Panc1 (cell line): Measurements from ENCODE around the gene APBB1IP. TPM values are rescaled to one million over a fixed set of nuclear protein-coding genes. Genes with fewer than 3 reads are reported as not detected.

Experiments used
- ATAC-seq: fragments of 200-7000 bp; cut with Tn5 transposase; 2 replicates; pipeline ENCODE4 v1.9.1; 2020; ENCODE audit warnings: mild to moderate bottlenecking, moderate library complexity
- BruUV-seq: library from RNA; stranded (reverse); fragments of 400-500 nt; replicated peaks from 2 replicates; lab custom pipeline; 2021; lab: Mats Ljungman, UMichigan
- CTCF ChIA-PET: fragments of 300-600 bp; sonication (Branson Sonifier 250); formaldehyde crosslinking; loops from one replicate; lab custom pipeline; 2022; ENCODE audit warnings: antibody characterized with exemption; lab: Charles Lee
- POLR2A ChIA-PET: fragments of 300-600 bp; sonication (Branson Sonifier 250); formaldehyde crosslinking; loops from one replicate; lab custom pipeline; 2022; ENCODE audit warnings: antibody characterized with exemption; lab: Charles Lee
- DNase-seq: peaks from one replicate; pipeline ENCODE4 v3.0.0-alpha.2; 2010; ENCODE audit warnings: low read depth, low spot score
- H3K27ac ChIP-seq: 2 replicates; pipeline ENCODE4 v1.5.1; 2011; ENCODE audit warnings: mild to moderate bottlenecking, low read length, inconsistent platforms
- H3K27me3 ChIP-seq: fragments of 200-500 bp; sonication (Bioruptor generic); 2 replicates; pipeline ENCODE4 v1.6.0; 2014; ENCODE audit warnings: low read length, inconsistent platforms; ENCODE audit not compliant: control insufficient read depth, insufficient read depth
- H3K36me3 ChIP-seq: fragments of 200-500 bp; sonication (Bioruptor generic); 2 replicates; pipeline ENCODE4 v1.5.1; 2014; ENCODE audit warnings: inconsistent platforms, mild to moderate bottlenecking, low read length, moderate library complexity; ENCODE audit not compliant: control insufficient read depth, insufficient read depth
- H3K4me1 ChIP-seq: 2 replicates; pipeline ENCODE4 v1.5.1; 2011; ENCODE audit warnings: inconsistent platforms, mild to moderate bottlenecking, low read length, moderate library complexity; ENCODE audit not compliant: control insufficient read depth, insufficient read depth
- H3K4me3 ChIP-seq, 2 experiments: 2 replicates each; pipeline ENCODE4 v1.5.1; 2011 to 2012; ENCODE audit warnings: low read depth in 2 of 2, low read length in 2 of 2, mild to moderate bottlenecking in 2 of 2, inconsistent platforms in 1 of 2, moderate library complexity in 1 of 2
- H3K9me3 ChIP-seq: fragments of 200-500 bp; sonication (Bioruptor generic); 2 replicates; pipeline ENCODE4 v1.5.1; 2014; ENCODE audit warnings: low read depth, mild to moderate bottlenecking, inconsistent platforms, low read length, moderate library complexity; ENCODE audit not compliant: control insufficient read depth, insufficient read depth
- CTCF ChIP-seq: fragments of 450-650 bp; IDR thresholded peaks from 2 replicates; pipeline ENCODE4 v1.5.1; 2017; ENCODE audit warnings: mild to moderate bottlenecking
- POLR2AphosphoS5 ChIP-seq: IDR thresholded peaks from 2 replicates; pipeline ENCODE4 v1.6.1; 2012; ENCODE audit warnings: mild to moderate bottlenecking, low read depth, low read length, moderate library complexity
- SIN3A ChIP-seq: IDR thresholded peaks from 2 replicates; pipeline ENCODE4 v1.6.1; 2012; ENCODE audit warnings: low read depth, mild to moderate bottlenecking, low read length, moderate library complexity, borderline replicate concordance; ENCODE audit not compliant: insufficient read depth
- TCF7L2 ChIP-seq: IDR thresholded peaks from 2 replicates; pipeline ENCODE4 v1.6.1; 2011; ENCODE audit warnings: mild to moderate bottlenecking, low read depth, low read length, inconsistent platforms
- in situ Hi-C: cut with HindIII; loops from 2 replicates; pipeline ENCODE4 v1.10.0; 2016; ENCODE audit warnings: low sequenced_read_pairs, low pct_unique_long_range_greater_than_20kb
- intact Hi-C: fragments of 100-400 bp; cut with micrococcal nuclease; formaldehyde crosslinking; loops from one replicate; pipeline ENCODE4 v1.10.0; 2022; ENCODE audit not compliant: unreplicated experiment
- total RNA-seq: library from RNA; stranded (reverse); gene quantifications from one replicate; pipeline ENCODE4 v1.2.1, GENCODE V29; 2021; ENCODE audit not compliant: unreplicated experiment
- TF ChIP-seq, protein P1 (sequence below), 2 experiments: IDR thresholded peaks; 2 replicates each; pipeline ENCODE4 v1.6.1; 2011 to 2012; ENCODE audit warnings: low read depth in 2 of 2, control low read depth in 1 of 2, low read length in 1 of 2, mild to moderate bottlenecking in 1 of 2, moderate library complexity in 1 of 2; ENCODE audit not compliant: insufficient read depth in 1 of 2

The APBB1IP gene
- total RNA-seq, 1 experiment from 2014 or later = 0.21 TPM

- intact Hi-C loops = no loop called here
- CTCF ChIA-PET = no interaction called here
- H3K9me3 ChIP-seq = no peaks in the 10 kb centered on the region
- no peaks in the 10 kb centered on the region for H3K36me3 ChIP-seq
- in situ Hi-C loops = no loop called here
- no peak overlapping the region for H3K27ac ChIP-seq
- DNase-seq (no peak), ATAC-seq (no peak)
- BruUV-seq = no TSS peak
- H3K4me3 ChIP-seq = no peak overlapping the region
- TF ChIP-seq CTCF (no peak), SIN3A (no peak), POLR2AphosphoS5 (no peak), TCF7L2 (no peak)
- TF ChIP-seq, protein P1, sequence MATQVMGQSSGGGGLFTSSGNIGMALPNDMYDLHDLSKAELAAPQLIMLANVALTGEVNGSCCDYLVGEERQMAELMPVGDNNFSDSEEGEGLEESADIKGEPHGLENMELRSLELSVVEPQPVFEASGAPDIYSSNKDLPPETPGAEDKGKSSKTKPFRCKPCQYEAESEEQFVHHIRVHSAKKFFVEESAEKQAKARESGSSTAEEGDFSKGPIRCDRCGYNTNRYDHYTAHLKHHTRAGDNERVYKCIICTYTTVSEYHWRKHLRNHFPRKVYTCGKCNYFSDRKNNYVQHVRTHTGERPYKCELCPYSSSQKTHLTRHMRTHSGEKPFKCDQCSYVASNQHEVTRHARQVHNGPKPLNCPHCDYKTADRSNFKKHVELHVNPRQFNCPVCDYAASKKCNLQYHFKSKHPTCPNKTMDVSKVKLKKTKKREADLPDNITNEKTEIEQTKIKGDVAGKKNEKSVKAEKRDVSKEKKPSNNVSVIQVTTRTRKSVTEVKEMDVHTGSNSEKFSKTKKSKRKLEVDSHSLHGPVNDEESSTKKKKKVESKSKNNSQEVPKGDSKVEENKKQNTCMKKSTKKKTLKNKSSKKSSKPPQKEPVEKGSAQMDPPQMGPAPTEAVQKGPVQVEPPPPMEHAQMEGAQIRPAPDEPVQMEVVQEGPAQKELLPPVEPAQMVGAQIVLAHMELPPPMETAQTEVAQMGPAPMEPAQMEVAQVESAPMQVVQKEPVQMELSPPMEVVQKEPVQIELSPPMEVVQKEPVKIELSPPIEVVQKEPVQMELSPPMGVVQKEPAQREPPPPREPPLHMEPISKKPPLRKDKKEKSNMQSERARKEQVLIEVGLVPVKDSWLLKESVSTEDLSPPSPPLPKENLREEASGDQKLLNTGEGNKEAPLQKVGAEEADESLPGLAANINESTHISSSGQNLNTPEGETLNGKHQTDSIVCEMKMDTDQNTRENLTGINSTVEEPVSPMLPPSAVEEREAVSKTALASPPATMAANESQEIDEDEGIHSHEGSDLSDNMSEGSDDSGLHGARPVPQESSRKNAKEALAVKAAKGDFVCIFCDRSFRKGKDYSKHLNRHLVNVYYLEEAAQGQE (IDR thresholded peaks at IDR 0.05; ENCODE audit: insufficient read depth in 1 of 2, low read depth in 2 of 2, low read length in 1 of 2) = no peak
- no peaks in the 10 kb centered on the region for H3K27me3 ChIP-seq
- POLR2A ChIA-PET = no interaction called here
- H3K4me1 ChIP-seq = no peaks in the 10 kb centered on the region
Observed at GRCh38 chr10:26475386-26475785, 37.2 kb downstream of the APBB1IP start.

DNA sequence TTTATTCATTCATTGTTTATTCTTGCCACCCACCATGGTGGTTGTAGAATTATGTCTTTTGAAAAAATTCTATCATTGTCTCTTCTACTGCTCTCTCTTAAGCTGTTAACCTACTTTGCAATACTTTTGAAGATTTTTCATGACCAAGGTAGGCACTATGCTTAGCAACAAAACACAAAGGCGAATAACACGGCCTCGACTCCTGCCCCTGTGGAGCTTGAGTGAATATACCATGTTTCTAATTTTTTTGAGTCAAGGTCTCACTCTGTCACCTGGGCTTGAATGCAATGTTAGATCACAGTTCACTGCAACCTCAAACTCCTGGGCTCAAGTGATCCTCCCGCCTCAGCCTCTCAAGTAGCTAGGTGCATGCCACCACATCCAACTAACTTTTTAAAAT, 39.4 kb downstream of the APBB1IP start:
- H3K36me3 ChIP-seq = no peaks in the 10 kb centered on the region
- H3K4me1 ChIP-seq = no peaks in the 10 kb centered on the region
- intact Hi-C loops = no loop called here
- no peak overlapping the region for H3K27ac ChIP-seq
- ATAC-seq (no peak), DNase-seq (no peak)
- TF ChIP-seq POLR2AphosphoS5 (no peak), CTCF (no peak), SIN3A (no peak), TCF7L2 (no peak)
- TF ChIP-seq, protein P1 (IDR thresholded peaks at IDR 0.05; ENCODE audit: insufficient read depth in 1 of 2, low read depth in 2 of 2, low read length in 1 of 2) = no peak
- in situ Hi-C loops = no loop called here
- H3K4me3 ChIP-seq = no peak overlapping the region
- H3K9me3 ChIP-seq = no peaks in the 10 kb centered on the region
- H3K27me3 ChIP-seq = no peaks in the 10 kb centered on the region
- BruUV-seq = no TSS peak
- POLR2A ChIA-PET = no interaction called here
- CTCF ChIA-PET = no interaction called here
